Kidney glomerular epithelial cell (primary cell): Measurements from ENCODE around the gene SYT7.

ENCODE experiments used
- DNase-seq: peaks from one replicate; lab custom pipeline; 2025; lab: John Stamatoyannopoulos, UW

SYT7 gene

DNA sequence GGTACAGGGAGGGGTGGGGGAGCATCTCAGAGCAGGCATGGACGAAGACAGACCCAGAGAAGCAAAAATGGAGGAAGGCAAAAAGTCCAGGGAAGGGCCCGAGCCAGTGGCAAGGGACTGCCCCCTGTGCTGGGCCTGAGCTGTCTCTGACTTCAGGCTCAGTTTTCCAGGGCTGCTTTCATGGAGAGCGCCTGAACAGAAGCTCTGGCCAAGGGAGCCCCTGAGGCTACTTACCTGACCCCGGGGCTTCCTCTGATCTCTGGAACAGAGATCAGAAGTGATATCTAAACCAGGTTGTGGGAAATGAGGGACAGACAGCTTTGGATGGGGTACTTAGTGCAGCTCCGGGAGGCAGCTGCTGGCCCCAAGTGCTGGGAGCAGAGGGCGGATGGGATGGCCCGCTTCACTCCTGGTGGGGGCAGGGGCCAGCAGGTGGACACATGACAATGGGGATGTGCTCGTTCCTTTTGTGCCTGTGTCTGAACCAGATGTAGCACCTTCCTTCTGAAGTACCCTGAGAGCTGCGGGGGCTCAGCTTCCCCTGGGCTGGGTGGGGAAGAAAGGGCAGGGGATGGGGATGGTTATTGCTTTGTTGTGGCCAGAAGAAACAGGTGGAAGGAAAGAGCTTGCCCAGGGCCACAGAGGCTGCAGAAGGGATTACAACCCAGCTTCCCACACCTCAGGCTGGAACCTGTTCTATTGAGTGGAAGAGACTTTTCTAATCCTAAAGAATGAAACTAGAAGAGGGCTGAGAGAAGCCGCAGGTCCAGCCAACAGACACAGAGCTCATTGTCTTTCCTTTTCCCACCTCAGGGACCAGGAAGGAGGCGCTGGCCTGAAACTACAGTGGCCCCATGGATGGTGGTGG is 66.6 kb downstream of the SYT7 start:
- DNase-seq, result no peak

DNA sequence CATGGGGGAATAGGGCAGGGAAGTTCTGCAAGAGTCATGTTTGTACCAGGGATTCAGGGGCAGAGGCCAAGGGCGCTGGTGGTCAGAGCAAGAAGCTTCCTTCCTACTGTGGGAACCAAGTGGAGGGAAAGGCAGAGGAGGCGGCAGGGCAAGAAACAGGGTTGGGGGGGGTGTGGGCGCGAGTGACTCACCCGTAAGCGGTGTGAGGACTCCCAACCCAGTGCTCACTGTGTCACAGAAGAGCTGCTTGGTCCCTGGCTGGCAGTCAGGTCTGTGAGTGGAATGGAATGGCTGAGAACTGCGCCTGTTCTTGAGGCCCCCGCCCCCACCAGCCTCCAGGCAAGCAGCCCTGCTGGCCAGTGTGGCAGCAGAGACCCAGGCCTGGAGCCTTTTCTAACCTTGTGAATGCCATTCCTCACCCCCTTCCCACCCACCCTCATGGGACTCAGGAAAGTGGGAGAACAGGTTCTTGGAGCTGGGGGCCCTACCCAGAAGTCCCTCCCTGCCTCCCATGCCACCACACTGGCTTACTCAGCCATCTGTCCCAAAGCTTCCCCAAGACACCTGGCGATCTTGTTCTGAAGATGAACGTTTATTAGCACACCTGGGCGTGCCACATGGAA is 67.6 kb downstream of the SYT7 start:
- no peak for DNase-seq

DNA sequence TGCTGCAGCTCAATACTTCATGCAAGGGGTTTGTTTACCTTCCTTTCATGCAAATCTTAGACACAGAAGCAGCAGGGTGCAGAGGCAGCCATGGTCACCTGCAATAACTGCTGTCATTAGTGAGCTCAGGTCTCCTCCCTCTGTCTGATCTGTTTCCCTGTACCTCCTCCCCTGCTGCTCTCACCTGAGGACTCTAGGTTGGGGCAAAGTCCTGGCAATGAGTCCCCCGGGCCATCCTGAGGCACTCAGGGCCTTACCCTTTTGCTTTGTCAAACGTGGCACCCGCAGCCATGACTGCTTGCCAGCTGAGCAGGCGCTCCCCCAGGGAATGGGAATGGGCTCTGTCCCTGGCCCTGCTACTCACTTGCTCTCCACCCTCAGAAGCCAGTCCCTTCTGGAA is 68.4 kb downstream of the SYT7 start:
- DNase-seq, result no peak

DNA sequence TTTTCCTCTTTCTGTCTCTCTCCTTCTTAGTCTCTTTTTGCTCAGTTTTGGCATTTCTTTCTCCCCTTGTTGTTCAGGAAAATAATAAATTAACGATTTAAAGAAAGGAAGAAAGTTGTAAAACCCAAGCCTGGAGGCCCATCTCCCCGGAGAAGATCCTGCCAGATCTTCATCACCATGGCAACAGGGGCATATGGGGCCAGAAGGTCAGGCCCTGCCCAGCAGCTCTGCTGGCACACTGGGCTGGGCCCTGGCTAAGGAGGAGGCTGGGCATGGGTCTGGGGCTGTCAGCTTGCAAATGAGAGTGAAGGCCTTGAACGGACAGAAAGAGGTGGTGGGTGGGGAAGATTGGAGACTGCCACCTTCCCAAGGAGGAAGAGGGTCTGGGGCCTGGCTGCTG is 69.5 kb downstream of the SYT7 start:
- DNase-seq, result no peak

DNA sequence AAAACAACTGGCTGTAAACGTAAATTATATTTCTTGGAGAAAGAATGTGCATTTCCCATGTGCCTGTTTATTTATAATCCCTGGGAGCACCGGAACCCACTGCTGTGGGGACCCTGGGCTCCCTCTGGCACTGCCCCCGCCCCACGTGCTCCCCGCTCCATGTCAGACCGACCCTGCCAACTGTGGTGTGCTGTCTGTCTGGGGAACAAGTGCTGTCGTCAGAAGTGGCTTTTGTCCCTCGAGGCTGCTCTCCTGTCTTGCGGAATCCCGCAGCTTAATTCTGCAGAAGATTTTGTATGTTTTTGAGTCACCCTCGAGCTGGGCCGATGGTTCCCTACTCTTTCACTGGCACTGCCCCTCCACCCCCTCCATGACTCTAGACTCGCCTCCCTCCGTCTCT is 69.9 kb downstream of the SYT7 start:
- DNase-seq, result no peak

DNA sequence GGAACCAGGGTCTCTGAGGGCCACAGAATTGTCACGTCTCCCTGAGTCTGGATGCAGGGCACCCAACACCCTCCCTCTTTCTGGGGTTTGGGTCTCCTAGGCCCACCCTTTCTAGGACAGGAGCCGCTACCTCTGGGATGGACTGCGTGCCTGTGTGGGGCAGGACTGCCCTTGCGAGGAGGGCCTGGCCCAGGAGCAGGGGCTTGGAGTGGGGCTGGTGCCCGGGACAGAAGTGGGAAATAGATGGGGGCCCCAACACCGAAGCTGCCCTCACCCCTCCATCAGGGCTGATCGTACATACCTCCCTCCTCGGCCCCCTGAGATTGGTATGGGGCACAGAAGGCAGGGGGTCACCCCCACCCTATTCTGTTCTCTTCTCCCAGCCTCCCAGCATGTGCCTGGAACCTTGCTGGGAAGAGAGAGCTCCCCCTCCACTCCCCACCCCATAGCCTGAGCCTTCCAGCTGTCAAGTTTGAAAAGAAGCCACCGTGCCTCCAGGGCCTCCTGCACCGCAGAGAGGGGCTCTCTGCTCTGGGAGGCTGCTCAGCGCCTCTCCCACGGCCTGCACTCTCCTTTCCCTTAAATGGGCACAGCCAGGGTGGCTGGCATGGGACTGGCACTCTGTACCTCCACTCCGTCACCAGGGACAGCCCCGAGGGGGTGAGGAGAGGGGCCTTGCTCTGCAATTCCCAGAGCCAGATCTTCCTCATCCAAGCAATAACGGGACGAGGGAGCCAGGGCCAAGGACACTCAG is 70.5 kb downstream of the SYT7 start:
- DNase-seq, result no peak

DNA sequence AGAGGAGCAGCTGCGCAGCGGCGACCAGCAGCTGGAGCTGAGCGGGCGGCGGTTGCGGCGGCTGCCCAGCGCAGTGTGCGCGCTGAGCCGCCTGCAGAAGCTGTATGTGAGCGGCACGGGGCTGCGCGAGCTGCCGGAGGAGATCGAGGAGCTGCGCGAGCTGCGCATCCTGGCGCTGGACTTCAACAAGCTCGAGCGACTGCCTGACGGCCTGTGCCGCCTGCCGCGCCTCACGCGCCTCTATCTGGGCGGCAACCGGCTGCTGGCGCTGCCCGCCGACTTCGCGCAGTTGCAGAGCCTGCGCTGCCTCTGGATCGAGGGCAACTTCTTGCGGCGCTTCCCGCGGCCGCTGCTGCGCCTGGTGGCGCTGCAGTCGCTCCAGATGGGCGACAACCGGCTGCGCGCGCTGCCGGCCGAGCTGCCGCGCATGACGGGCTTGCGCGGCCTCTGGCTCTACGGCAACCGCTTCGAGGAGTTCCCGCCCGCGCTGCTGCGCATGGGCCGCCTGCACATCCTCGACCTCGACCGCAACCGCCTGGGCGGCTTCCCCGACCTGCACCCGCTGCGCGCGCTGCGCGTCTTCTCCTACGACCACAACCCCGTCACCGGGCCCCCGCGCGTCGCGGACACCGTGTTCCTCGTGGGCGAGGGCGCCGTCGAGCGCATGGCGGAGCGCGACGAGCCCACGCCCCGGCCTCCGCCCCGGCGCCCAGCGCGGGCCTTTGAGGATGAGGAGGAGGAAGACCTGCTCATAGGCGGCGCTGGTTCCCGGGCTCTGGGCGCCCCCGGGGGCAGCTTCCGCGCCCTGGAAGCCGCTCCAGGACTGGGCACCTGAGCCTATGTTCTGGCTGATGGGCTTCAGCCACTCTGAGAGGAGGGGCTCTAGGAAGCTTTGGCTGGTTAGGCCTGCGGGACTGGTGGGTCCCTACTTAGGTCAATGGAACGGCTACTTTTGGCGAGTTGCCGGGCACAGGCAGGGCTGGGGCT is 71.5 kb downstream of the SYT7 start:
- DNase-seq, result no peak

DNA sequence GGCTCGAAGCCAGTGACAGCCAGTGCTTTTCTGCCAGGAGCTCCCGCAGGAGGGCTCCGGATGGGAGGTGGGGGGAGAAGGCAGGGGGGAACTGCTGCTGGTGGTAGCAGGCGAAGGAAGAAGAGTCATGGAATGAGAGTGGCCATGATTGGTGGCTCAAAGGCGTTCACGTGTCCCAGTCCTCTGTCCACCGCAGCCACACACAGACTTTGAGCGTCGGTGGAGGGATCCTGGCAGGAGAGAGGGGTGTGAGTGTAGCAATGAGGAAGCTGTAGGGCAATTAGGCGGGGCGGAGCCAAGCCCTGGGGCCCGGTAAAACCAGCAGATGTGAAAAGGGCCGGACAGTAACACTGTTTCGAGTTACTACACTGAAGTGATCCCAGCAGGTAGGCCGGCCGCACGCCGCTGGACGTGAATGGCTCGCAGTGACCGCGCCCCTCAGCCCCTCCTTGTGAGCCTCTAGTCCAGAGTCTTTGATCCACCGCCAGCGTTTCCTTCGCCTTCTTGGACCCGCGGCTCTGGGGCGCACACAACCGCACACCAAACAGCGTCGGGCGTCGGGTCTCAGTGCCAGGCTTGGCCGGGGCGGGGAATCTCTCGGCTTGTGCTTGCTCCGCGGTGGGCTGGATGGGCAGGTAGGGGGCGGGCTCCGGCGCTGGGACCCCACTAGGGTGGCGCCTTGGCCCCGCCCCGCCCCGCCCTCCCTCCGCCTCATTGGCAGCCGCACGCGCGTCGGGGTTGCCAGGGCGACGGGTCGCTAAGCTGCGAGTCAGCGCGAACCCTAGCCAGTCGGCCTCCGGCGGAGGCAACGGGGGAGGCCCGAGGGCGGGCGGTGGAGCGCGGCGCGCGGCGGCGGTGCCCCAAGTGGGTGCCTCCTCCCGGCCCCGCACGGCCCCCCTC is 72.7 kb downstream of the SYT7 start, which contains the start of gene LRRC10B:
TSS of gene LRRC10B (plus strand) at position 788 of the 900 bp plus-strand sequence. CDS start 250 bp downstream, outside the sequence.
- DNase-seq, result no peak

DNA sequence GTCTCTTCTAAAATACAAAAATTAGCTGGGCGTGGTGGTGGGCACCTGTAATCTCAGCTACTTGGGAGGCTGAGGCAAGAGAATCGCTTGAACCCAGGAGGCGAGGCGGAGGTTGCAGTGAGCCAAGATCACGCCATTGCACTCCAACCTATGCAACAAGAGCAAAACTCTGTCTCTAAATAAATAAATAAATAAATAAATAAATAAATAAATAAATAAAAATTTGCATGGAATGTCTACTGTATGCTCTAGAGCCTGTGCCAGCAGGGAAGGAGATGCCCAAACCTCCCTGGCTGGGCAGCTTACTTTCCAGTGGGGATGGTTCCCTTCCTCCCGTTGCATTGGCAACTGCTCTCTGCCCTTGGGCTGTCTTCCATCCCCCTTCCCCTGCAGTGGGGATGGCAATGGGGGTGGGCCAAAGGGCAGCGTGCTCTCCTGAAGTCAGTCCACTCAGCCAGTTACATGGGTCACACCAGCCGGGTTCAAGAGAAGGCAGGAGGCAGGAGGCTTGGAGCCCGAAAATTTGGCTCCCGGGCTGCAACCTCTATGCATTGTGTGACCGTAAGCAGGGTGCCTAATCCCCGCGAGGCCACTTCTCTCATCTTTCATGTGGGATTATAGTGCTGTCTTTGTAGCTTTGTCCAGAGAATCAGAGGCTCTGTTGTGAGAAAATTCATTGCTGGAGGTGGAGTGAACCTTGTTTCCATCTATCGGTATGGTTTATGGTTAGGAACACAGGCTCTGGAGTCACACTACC is 73.7 kb downstream of the SYT7 start:
- no peak for DNase-seq

DNA sequence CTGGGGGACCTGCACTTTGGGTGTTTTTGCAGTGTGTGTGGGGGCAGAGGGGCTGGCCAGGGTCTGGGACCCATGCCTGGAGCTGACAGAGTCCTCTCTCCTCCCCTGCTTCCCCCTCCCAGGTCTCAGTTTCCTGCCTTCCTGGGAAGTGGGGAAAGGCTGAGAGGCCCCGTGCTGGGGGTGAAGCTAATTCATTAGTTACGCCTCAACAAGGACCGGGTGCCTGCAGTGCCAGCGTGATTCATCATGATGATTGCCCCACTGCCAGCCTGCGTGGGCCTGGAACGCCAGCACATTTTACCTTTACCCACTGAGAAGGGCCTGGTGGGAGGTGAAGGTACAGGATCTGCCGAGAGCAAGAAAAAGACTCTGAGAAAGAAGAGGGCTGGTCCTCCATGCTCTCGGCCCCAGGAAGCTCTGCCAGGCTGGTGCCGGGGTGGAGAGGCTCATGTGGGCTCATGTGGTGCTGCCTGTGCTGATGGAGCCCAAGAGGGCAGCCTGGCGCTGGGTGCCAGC is 75.2 kb downstream of the SYT7 start:
- no peak for DNase-seq

DNA sequence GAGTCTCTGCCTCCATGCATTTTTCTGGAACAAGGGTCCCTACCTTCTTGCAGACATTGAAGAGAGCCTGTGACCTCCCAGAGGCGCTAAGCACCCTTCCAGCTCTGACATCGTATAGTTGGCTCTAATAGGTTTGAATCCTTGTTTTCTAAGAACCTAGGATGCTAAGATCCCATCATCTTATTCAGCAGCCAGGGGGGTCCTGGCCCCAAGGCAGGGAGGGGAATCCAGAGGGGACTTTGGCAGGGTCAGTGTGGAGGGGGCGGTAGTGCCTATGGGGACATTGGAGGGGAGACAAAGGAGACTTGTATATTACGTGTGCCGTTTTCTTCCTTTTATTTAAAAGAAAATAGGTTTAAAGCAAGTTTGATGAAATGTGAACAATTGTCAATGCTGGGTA is 75.8 kb downstream of the SYT7 start:
- no peak for DNase-seq

DNA sequence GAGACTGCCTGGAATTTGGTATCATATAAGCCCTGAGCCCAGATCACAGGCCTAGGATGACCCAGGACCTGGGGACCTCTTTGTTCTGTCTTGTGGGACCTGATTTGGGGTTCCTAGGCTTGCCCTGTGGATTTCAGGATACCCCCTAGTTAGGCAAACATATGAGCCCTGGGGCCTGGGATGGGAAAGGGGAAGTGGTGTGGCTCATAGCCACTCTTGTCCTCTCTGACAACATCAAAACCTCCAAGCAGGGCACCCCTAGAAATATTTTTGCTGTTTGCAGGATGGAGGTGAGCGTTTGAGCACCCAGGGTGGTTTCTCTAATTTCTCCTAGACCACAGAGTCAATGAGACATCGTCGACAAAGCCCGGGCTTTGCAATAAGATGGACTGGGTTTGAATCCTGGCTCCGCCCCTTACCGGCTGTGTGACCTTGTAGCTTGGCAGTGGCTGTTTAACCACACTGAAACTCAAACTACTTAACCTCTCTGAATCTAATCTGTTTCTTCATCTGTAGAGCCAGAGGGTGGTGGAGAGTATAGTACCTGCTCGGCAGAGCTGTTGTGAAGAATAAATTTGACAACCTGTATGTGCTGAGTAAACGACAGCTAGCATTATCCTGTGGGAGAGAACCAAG is 77.6 kb downstream of the SYT7 start:
- no peak for DNase-seq

DNA sequence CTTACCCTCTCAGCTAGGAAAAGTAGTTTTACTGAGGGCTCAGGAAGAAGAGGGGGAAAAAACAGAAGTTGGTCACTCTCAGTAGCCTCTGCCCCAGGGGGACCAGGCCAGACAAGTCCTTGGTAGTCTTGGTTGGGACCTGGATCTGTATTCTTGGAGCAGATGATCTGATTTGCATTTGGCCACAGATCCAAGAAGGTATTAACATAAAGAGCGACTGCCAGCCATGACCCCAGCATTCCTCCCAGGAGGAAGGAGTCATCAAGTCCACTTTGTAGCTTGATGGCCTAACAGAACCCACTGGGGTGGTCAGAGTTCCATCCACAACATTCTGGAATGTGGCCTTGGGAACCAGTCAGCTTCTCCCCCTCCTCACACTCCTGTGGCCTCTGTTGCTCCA is 78.4 kb downstream of the SYT7 start:
- DNase-seq, result no peak

DNA sequence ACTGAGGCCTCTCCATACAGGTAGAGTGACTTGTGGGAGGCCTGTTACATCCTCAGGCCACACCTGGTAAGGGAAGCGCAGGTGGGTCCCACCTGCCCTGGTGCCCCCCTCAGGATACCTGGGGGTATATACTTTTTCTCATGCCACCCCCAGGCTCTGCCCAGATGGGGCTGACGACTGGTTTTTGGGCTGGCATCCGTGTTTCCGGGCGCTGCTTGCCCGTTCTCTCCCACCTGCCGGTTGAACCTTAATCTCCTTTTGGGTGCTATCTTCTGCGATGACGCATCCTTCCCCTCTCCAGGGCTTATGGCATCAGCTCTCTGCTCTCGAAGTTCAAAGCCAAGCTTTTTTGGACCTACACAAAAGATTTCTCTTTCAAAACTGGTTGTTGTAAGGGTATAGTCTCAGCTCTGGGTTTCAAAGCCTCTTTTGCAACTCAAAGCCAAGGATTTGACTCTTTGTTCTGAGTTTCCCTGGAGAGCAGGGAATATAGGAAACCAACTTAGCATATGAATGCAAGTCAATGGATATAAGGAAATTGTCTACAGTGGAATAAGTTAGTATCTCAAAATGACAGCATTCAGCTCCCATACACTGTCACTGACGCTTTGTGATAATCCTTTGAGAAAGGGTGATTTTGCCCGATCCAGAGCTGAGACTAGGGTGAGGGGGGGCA is 80.9 kb downstream of the SYT7 start:
- DNase-seq, result no peak

DNA sequence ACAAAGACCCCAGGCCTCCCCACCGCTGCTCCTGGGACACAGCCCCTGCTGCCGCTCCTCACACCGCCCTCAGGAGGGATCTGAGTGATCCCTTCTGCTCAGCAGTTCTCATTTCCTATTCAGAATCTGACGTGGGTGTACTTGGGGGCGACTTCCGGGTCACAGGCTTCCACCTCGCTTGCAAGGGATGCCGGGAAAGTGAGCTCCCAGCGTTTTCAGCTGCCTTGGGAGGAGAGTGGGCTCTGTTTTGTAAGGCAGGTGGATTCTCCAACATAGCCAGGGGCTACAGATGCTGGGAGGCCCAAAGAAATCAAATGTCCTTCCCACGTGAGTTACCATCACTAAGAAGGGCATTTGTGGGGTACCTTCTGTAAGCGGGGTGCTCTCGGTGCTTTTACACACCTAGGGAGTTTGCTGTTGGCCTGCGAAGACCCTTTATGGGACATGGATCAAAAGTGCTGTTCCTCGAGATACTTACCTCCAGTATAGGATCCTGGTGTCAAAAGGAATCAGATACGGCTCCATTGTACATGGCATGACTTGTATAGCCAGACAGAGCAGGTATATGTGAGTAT is 82.0 kb downstream of the SYT7 start:
- DNase-seq, result no peak

DNA sequence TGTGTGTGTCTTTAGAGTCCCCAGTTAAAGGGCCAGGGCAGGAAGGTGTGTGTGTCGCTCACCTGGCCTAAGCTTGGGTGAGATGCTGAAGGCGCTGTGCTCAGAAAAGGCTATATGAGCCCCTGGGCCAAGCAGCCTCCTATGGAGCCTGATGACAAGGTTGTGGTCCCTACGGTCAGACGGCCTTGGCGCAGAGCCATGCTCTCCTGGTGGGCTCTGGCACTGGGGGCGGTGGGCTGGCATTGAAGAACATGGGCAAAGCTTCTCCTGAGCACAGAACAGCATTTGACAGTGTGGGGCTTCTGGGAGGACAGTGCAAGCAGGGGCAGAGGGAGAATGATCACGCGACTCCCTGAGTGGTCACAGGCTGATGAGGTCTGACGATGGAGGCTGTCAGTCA is 83.0 kb downstream of the SYT7 start:
- no peak for DNase-seq

DNA sequence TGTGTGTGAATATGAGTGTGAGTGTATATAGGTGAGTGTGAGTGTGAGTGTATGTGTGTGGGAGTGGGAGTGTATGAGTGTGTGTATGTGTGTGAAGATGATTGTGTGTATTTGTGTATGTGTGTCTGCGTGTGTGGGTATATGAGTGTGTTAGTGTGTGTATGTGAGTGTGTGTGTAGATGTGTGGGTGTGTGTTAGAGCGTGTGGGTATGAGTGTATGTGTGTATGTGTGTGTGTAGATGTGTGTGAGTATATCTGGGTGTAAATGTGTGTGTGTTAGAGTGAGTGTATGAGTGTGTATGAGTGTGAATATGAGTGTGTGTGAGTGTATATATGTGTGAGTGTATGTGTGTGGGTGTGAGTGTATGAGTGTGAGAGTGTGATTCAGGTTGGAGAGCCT is 83.4 kb downstream of the SYT7 start:
- no peak for DNase-seq
